Epithelial cell of prostate (primary cell): Measurements from ENCODE around the gene MET.

Experiments
- DNase-seq: peaks from one replicate; pipeline ENCODE4 v3.0.0-alpha.2; 2011; ENCODE audit warnings: low read depth, low spot score
- H3K27ac ChIP-seq: fragments of 450-650 bp; 2 replicates; pipeline ENCODE4 v1.5.1; 2017; ENCODE audit warnings: mild to moderate bottlenecking

Gene MET

DNA sequence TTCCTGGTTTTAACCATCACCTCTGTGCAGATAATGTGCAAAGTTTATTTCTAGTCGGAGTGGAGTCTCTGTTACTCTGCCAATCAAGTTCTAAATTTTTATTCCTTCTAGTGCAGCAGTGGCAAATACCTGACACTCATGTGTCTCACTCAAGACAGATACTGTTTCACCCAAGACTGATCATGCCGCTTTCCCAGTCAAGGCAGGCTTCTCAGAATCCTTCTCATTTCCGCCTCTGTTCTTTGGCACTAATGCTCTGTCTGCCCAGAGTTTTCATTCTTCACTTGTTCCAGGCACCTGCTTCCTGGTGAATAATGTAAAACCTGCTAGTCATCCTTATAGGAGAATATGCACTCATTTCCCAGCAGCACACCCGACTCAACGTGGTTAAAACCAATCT, 24.7 kb downstream of the MET start:
- no peak overlapping the region for H3K27ac ChIP-seq

DNA sequence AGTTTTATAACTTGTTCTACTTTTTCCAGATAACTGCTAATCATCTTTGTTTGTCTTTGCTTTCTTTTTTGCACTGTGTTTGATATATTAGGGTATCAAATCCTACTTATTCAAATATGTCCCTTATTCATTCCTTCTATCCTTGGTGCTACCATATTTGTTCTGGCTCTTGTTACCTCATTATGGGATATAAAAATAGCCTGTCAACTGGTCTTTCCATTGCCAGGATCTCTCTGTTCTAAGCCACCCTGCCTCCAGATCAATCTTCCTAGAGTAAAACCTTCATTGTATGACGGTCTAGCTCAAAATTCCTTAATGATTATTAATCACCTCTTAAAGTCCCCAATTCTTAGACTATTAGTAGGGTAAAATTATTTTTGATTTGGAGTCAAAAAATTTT, 25.2 kb downstream of the MET start:
- H3K27ac ChIP-seq = no peak overlapping the region
- no peak for DNase-seq

More for the DNA sequence above, 24.7 kb downstream of the MET start:
- DNase-seq = no peak

DNA sequence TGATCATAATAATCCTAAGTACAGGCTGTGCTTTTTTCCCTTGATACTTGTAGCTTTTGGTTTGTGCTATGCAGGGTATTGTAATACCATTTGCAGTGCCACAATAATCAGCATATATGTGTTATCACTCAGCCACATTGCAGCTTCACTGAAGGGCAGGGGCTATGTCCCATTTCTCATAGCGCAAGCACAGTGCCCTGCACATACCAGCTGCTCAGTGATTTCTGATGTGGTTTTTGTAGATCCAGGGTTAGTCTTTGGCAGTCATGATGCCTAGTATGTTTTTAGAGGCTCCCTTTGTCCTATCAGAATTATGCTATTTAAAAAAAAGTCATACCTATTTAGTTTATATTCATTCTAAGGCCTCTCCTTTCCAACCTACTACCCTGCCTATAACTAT, 25.8 kb downstream of the MET start:
- H3K27ac ChIP-seq = no peak overlapping the region
- no peak for DNase-seq

DNA sequence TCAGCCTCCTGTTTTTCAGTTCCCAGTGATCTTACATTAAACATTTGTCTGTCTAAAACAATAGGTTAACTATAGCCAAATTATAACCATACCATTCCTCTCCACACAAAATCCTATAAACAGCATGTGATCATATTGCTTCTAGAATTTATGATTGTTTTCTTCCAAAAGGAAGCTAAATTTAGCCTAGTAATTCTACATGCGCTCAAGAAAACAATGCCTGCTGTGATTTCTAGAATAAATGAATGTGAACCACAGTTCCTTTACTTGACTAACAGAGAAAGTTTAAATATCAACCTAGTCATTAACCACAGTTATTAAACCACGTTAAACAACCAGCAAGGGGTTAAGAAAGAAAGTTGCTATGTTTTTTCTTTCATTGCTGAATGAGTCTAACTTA, 26.4 kb downstream of the MET start:
- peak overlapping the region; percentile 1 for H3K27ac ChIP-seq
- DNase-seq = no peak

DNA sequence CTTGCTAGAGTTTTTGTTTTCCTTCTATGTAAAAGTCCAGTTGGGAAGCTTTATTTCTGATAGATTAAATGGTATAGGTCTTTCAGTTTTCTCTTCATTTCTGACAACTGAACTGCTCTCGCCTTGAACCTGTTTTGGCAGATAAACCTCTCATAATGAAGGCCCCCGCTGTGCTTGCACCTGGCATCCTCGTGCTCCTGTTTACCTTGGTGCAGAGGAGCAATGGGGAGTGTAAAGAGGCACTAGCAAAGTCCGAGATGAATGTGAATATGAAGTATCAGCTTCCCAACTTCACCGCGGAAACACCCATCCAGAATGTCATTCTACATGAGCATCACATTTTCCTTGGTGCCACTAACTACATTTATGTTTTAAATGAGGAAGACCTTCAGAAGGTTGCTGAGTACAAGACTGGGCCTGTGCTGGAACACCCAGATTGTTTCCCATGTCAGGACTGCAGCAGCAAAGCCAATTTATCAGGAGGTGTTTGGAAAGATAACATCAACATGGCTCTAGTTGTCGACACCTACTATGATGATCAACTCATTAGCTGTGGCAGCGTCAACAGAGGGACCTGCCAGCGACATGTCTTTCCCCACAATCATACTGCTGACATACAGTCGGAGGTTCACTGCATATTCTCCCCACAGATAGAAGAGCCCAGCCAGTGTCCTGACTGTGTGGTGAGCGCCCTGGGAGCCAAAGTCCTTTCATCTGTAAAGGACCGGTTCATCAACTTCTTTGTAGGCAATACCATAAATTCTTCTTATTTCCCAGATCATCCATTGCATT, 27.1 kb downstream of the MET start:
- no peak for DNase-seq
- no peak overlapping the region for H3K27ac ChIP-seq

DNA sequence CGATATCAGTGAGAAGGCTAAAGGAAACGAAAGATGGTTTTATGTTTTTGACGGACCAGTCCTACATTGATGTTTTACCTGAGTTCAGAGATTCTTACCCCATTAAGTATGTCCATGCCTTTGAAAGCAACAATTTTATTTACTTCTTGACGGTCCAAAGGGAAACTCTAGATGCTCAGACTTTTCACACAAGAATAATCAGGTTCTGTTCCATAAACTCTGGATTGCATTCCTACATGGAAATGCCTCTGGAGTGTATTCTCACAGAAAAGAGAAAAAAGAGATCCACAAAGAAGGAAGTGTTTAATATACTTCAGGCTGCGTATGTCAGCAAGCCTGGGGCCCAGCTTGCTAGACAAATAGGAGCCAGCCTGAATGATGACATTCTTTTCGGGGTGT, 27.7 kb downstream of the MET start:
- peak overlapping the region; percentile 80 for H3K27ac ChIP-seq
- no peak for DNase-seq

DNA sequence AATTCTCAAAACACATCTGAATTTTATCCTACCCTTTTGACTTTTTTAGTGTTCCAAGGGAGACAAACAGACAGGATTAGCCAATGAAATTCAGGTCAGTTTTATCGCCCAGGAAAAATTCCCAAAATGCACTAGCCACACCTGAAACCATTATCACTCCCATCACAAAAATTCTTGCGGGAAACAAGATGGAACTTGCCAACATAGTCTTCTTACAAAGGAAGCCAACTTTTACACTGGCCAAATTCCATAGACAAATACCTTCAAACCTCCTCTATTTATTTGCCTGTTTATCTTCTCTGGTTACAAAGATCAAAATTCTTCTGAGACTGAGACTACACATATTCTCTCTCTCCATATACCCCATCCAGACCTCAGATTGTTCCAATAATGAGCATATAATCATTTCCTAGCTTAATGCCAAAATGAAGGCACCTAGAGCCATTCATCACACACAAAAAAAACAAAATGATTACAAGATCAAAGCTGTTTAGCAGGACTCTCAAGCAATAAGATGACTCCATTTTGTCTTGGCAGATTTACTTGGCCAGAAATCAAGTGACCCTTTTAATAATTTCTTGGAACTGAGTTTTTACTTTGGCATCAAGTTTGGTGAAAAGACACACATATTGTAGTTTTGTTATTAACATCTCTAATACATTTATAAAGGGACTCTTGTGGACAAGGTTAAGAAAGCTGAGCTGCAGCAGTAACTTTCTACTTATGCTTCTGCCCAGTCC, 30.2 kb downstream of the MET start:
- no peak for DNase-seq
- peak overlapping the region; percentile 80 for H3K27ac ChIP-seq

DNA sequence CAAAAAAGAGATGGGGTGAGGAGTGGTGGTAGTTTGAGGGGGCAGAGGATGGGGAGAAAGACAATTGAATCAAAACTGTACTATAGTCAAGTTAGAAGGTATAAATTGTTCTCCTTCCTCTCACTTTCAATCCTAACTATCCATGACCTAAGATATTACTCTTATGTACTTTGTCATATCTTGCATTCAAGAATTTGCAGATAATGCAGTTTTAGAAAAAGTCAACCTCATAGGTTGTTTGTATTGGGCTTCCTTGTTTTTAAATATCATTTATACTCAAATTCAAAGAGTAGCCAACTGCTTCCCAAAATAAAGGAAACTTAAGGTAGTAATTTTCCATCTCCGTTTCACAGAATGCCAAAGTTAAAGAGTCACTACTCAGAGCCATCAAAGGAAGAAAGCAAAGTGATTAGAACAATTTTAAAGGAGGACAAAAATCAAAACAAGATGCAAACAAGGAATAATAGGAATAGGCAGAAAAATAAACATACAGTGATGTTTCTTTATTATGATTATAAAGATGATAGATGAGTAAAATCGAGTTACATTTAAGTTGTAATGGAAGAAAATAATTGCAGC, 32.7 kb downstream of the MET start:
- H3K27ac ChIP-seq = peak overlapping the region; percentile 80
- no peak for DNase-seq

DNA sequence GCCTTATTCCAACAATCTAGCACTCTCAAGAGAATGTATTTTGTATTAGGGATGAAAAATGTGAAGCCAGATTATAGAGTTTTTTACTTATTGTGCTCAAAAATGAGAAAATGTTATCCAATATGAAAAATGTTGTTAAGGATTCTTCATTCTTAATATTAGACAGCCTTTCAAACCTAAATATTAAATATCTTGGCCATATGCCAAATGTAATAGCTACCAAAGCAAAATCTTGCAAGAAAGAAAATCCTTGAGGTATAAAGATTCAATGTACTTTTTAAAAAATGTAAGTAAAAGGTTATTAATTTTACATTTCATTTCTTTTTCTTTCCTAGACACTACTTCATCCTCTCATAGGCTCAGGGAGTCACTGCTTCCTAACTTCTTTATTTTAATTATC, 33.4 kb downstream of the MET start:
- no peak for DNase-seq
- H3K27ac ChIP-seq = peak overlapping the region; percentile 80

DNA sequence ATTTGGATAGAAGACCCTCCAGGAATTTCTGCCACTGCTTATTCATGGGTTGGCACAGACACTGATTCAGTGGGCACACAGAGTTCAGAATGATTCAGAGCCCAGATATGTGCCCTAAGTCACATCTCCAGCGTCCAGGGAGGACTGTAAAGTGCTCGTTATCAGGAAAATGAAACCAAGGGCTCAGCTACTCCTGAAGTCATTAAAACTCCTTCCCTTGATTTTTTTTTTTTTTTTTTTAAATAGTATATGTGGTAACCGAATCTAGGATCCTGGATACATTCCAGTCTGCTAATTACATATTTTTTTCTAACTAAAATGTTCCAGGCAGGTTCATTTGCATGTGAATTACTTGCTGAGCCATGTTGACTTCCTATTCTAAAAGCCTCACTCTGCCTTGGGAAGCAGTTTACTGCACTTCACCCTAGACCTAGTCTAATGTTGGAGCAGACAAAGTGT, 34.7 kb downstream of the MET start:
- no peak for DNase-seq

DNA sequence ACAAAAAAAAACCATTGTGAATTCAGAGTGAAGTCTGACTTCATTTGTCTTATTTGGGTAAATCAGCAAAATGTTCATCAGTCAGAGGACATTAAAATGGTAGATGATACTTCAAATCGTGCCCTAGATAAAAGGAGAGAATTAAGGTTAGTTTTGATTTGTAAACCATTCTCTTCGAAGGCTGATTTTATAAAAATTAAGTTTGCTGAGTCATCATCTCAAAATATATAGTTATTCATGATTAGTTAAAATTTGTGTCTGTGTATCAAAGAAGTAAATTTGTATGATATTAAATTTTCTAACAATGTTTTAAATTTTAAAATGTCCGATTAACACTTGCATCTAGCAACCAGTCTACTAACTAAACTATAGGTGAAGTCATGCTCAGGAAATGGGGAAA, 35.3 kb downstream of the MET start:
- DNase-seq = no peak
- H3K27ac ChIP-seq = peak overlapping the region; percentile 80

More for the DNA sequence above, 34.7 kb downstream of the MET start:
- H3K27ac ChIP-seq = peak overlapping the region; percentile 80

DNA sequence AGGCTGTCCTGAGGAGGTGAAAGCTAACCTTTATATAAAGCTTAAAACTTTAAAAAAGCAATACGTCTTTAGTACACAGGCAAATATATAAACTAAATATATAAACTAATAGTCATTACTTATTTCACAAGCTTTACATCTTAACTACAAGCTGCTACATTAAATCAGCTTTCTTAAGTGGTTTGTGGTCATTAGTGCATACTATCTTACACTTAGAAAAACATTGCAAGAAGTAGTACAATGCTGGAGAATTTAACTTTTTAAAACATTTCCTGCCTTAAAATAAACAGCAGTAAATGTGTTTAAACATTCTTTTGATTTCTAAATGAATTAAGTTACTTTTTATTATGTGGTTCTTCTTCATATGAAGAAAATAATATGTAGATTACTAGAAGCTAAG, 36.3 kb downstream of the MET start:
- peak overlapping the region; percentile 80 for H3K27ac ChIP-seq
- no peak for DNase-seq

DNA sequence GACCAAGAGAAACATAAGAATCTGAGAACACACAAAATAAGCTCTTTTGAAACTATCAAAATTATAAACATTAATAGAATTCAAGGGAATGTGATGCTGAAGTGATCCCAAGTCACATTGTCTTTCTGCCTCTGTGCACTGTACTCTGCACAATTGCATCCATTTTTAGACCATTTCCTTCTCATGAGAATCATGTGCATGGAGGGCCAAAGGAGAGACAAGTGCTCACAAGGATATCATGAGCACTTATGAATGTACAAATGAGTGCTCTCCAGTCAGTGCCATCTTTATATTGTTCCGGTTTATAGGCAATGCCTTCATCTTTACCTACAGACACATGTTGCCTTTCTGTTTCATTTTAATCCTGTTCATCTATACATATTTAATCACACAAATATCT, 36.9 kb downstream of the MET start:
- DNase-seq = no peak
- peak overlapping the region; percentile 80 for H3K27ac ChIP-seq

DNA sequence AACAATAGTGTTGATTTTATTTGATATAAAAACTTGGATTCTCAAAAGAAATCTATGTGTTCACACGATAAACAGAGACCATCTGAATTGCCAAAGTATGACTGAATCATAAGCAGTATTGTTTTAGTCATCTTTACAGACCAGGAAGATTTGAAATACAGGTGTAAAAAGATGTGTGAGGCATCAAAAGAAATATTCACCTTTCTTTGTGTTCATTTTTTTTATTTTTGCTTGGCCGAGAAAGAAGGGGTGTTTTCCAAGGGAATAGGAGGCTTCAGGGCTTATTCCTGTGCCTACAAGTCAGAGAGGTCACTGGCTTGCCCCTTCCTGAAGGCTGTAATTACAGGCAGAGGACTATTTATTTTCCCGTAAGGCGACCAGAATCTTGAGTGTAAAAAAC, 37.3 kb downstream of the MET start:
- H3K27ac ChIP-seq = peak overlapping the region; percentile 80
- DNase-seq = no peak

DNA sequence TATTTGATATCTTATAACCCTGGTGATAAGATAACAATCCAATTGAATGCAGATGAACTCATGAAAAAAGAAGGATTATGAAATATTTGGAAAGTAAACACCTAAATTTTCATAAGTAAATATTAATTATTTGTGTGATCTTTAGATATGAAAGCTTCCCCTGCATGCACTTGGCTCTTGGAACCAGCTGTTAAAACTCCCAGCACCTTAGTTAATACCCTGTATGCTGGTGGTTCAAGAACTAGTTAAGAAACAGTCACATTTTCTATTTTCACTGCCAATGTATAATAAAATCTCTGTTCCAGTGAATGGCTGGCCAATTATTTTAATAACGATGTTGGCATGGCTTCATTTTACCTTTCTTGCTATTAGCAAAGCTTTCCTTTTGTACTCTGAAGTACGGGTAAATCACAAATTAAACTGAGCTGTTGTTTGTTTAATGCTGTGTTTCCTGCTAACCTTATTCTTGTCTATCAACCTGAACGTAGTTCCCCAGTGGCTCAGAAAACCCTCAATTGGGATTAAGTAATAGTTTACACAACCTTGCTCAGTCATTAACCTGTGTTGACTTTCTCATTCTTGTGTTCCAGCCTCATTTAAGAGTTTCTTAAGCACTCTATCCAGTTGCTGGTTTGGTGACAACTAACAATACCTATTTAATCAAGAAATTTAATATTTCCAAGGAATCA, 38.9 kb downstream of the MET start:
- H3K27ac ChIP-seq = peak overlapping the region; percentile 80
- DNase-seq = peak; percentile 73

DNA sequence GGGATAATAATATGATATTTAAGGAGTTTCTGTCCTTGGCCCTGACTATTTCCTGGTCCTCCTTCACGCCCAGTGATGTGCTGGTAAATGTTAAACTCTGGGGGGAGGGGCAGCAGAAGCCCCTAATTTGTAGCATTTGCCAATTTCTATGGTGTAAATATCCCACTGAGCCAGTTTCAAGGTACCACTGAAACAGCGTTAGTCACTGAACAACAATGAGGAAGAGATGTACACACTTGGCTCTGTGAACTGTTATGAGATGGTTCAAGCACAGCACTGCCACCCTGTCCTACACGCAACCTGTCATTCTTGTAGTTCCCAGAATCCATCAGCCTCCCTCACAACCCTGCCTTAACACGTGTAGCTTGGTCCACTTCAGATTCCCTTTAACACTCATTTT, 39.8 kb downstream of the MET start:
- peak overlapping the region; percentile 80 for H3K27ac ChIP-seq
- DNase-seq = no peak

DNA sequence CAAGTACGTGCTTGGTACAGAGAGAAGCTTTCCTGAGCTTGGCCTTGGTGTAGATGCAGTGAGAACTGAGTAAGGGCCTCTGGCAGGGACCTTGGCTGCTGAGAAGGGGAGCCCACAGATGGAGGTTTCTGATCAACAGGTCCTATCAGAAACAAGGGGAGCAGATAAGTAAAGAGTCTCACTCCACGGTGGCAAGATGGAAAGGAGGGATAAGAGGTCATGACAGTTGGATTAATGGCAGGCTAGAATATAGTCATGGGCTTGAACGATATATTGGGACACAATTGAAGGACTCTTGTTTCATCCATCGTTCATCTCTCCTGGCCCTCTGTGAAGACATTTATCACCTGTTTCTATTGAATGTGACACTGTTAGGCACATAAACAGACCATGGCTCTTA, 41.5 kb downstream of the MET start:
- no peak for DNase-seq
- peak overlapping the region; percentile 80 for H3K27ac ChIP-seq

DNA sequence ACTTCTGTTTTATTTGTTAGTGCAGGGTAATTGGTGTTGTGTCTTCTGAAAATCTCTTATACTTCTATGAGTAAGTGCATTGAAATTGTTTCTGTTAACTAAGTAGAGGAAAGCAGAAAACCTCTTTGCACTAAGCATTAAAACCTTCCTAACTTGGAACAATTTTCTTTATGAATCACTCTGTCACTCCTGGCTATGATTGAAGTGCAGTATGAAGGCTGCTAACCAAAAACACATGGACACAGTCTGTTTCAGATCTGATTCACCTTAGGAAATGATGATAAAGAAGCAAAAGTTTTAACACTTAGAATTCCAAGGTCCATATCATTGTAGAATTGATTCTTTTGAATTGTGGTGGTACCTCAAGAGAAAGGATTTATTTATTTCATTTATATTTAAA, 41.9 kb downstream of the MET start:
- H3K27ac ChIP-seq = peak overlapping the region; percentile 80
- no peak for DNase-seq

DNA sequence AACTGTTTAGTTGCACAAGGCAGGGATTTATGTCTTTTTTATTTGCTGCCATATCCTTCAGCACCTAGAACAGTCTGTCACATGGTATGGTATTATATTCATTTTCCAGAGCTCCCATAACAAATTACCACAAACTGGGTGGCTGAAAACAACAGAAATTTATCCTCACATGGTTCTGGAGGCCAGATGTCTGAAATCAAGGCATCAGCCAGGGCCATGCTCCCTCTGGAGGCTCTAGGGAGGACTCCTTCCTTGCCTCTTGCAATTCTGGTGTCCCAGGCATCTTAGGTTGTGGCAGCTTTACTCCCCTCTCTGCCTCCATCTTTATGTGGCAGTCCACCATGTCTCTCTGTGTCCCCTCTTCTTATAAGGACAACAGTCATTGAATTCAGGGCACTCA, 43.1 kb downstream of the MET start:
- no peak for DNase-seq
- H3K27ac ChIP-seq = peak overlapping the region; percentile 80

DNA sequence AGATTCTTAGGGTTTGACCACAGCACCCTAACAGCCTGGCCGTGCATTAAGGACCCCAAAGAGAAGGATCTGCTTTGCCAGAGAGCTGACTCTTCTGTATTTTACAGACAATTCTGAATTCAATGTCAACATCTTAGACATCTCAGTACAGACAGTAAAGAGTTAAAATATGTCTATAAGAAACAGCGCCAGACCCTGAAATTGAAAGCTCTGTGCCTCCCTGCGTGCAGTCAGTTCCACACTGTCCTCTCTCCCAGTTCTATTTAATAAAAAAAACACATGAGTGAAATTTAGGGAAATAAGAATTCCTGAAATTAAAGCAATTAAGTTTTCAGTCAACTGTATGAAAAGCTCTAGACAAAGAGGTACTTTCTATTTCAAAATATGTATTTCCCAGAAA, 45.1 kb downstream of the MET start:
- peak overlapping the region; percentile 80 for H3K27ac ChIP-seq
- no peak for DNase-seq
